Suppressor macrophage treated with lipopolysaccharide for 1 hour (primary cell): ENCODE measurements around the gene TMED3.
"Not testable (repeated sequence)": the region's sequence is repeated elsewhere in the genome, so short reads cannot be mapped to it uniquely, and the experiment has no call there.

Source experiments
- DNase-seq, 3 donors: peaks; one replicate each; pipeline ENCODE4 v3.0.0-alpha.2; 2020 to 2022

Gene TMED3

GRCh38 chr15:79319973-79320372 is 9.1 kb downstream of the TMED3 start:
- DNase-seq, result not testable (repeated sequence)

DNA sequence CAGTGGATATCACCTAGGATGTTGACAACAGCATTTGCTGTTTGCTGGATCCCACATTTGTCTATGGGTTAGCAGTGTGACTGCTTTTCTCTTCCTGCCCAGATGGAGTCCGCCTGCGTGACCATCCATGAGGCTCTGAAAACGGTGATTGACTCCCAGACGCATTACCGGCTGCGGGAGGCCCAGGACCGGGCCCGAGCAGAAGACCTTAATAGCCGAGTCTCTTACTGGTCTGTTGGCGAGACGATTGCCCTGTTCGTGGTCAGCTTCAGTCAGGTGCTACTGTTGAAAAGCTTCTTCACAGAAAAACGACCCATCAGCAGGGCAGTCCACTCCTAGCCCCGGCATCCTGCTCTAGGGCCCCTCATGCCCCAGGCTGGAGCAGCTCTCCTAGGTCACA is 11.0 kb downstream of the TMED3 start:
- DNase-seq, result no peak

DNA sequence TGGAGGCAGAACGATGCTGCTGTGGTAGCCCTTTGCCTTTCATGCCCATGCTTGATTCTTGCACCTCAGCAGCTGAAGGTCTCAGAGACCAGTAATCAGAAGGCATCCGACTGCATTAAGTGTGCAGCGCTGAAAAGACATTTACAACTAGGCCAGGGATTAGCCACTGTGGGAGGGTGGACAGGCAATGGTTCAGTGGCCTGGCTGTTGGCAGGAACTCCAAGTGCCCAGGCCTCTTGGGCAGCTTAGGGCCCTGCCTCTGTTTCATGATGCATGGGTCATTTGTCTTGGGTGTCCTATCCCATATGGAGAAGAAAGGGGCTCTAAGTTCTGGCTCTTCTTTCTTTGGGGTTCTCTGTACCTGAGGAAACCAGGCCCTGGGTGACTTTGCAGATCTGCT is 11.4 kb downstream of the TMED3 start:
- DNase-seq, result no peak

GRCh38 chr15:79322945-79323344 is 12.0 kb downstream of the TMED3 start:
- no peak for DNase-seq

GRCh38 chr15:79329171-79329611 is 18.3 kb downstream of the TMED3 start:
- DNase-seq, result peak; percentile 74 to 85 (median 83)

DNA sequence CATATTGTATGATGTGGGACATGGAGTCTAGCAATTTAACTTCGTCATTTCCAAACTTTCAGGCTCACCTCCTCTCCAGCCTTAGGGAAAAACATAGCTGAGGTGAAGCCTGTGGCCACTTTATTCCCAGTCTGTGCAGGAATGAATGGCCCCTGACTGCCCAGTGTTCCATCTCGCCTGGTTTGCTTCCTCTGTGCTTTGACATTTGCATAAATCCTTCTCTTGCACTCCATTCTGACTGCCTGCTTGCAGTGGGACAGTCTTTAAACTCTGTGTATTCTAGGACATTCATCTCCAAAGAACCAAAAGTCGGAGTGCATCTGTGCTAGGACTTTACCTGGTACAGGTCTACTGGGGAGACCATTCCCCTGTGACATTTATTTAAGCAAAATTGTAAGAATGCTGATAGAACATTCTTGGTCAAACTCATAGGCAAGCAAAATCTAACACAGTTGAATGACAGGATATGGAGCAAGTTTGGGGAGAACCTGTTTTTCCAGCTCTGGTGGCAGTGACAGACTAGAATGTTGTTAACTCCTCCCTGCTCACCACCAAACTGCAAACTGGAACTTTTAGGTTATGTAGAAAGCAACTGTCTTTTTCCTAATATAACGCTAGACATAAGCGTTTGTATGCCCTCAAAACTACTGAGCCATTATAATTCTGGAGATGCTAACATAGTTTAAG is 22.1 kb downstream of the TMED3 start:
- DNase-seq, result no peak

- DNase-seq, result no peak
Measured at GRCh38 chr15:79337591-79337990, 26.7 kb downstream of the TMED3 start.

DNA sequence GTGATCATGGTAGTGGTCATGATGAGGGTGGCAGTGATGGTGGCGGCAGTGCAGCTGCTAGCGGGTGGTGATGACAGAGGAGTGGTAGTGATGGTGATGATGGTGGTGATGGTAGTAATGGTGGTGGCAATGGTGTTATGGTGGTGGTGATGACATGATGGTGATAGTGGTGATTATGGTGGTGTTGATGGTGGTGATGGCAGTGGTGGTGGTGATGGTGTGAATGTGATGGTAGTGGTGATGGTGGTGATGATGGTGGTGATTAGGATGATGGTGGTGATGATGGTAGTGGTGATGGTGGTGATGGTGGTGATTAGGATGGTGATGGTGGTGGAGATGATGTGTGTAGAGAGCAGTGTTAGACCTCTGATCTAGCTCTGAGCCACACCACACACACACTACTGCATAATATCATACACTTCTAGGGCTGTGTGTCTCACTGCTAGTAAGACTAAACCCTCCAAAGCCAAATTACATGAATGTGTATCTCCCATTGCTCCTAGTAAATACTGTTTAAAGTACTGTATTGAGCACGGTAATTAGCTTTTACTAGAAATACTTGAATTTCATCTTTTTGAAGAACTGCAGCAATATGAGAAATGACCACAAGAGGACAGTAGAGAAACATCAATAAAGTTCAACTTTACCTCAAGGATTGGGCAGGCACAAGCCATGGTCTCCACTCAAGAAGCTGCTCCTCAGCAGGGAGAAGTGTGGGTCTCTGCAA is 28.8 kb downstream of the TMED3 start:
- DNase-seq, result peak; percentile 53 to 75 (median 72)

GRCh38 chr15:79340315-79340602 is 29.3 kb downstream of the TMED3 start:
- DNase-seq, result no peak

DNA sequence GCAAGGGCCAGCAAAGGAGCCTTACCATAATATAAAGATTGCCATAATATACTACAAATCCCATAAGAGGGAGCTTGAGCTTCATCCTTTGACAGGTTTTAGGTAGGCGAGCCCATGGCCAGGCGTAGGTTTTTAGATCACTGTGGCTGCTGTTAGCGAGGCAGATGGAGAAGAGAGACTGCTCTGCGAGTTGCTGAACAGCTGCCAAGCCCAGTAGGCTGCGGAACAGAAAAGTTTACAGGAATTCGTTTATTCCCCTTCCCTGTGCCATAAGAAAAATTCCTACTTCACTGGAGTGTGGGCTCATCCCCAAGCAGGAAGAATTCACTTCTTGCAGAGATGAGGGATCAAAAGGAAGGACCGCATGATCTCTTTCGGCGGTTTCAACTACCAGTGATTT is 30.5 kb downstream of the TMED3 start:
- no peak for DNase-seq

DNA sequence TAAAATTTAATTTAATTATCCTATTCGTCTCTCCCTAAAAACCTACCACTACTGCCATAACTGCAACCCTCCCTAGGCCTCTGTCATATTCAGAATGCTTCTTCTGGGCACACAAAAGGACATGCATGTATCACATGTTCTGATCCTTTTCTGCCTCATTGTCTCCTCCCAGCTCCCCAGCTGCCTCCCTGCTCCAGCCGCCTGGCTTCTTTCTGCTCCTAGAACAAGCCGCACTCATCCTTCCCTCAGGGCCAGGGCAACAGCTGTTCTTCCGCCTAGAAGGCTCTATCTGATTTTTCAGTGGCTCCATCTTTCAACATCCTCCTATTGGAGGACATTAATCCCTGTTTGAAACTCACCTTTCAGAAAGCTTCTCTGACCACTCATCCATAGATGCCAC is 38.6 kb downstream of the TMED3 start:
- no peak for DNase-seq

- DNase-seq, result no peak
Measured at GRCh38 chr15:79352206-79352605, 41.3 kb downstream of the TMED3 start.

GRCh38 chr15:79357566-79357965 is 46.7 kb downstream of the TMED3 start:
- peak; percentile 45 to 53 (median 47) for DNase-seq

DNA sequence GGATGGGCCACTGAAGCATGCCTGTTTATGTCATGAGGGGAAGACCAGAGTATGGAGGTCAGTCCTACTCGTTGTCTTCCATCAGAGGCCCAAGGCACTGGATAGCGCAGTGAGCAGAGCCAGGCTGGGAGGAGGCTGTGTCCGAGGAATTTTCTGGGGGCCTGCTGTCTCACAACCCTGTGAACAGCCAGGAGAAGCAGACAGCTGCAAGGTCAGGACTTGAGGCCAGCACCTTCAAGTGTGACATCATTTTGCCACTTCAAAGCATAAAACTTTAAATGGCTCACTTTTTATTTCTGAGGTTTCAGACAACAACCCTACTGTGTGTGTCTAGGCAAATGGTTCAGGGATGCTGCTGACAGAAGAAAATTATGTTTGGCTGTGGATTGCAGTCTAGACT is 47.2 kb downstream of the TMED3 start:
- no peak for DNase-seq

DNA sequence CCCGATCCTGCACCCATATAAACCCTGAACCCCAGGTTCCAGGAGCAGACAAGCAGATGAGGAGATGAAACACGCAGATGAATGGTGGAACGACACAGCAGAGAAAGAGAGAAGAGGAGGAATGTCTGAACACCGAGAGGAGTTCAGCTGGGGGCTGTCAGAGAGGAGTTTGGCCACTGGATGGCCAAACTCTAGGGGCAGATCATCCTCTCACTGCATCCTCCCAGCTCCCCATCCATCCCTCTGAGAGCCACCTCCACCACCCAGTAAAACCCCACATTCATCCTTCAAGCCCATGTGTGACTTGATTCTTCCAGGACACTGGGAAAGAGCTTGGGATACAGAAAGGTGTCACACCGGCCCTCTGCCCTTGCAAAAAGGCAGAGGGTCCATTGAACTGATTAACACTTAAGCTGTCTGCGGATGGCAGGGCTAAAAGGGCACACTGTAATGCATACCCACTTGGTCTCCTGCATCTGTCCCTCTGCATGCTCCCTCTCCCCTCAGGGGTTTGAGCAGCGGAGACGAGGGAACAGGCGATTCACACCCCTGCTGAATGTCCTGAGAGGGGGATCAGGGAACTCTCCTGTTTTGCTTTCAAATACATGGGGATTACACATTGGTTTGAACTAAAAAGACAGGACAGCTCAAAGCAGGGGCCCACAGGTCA is 53.8 kb downstream of the TMED3 start:
- DNase-seq, result no peak

DNA sequence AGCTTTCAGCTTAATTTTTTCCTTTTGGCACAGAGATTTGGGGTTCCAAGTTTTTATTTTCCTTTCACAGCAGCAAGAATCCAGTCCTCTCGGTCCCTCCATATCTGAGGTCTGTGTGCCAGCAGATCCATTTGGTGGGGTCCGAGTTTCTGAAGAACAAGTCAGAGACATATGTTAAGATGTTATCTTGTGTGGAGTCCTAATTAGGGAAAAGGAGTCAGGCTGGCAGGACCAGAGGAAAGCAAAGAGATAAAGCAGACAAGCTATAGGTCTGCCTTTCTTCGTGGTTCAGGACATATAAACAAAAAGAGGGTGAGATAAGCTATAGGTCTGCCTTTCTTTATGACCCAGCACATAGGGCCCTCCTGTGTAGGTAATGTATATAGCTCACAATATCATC is 54.9 kb downstream of the TMED3 start:
- no peak for DNase-seq

- no peak for DNase-seq
Measured at GRCh38 chr15:79366691-79367090, 55.8 kb downstream of the TMED3 start.

DNA sequence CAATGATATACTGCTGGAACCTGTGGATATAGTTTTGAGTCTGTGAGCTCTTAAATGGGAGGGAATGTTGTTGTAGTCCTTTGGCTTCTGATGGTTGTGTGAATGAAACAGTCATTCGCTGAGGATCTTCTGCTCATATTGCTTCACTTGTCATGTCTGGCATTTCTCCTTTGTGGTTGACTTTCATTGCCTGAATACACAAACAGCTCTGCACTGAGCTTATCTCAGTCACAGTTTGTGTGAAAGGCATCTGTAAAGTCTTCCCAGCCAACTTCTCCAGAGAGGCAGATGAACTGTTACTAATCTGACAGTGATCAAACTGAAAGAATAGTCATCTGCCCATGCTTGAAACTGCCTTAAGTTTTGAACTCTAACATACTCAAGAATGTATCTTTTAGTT is 59.8 kb downstream of the TMED3 start:
- no peak for DNase-seq

DNA sequence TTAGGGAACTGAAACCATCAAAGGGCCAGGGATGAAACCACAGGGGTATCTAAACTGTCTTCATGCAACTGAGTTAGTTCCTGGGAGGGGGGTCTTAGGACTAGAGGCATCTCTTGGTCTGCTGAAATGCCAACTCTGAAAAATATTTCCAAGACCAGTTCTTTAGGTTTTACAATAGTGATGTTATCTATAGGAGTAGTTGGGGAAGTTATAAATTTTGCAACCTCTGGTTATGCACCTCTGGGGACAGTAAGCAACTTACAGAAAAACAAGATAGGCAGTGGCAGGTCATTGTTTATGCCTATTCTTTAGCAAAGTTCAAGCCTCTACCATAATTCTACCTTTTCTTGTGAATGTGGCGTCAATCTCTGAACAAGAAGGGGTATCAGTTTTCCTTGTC is 60.7 kb downstream of the TMED3 start:
- DNase-seq, result no peak

DNA sequence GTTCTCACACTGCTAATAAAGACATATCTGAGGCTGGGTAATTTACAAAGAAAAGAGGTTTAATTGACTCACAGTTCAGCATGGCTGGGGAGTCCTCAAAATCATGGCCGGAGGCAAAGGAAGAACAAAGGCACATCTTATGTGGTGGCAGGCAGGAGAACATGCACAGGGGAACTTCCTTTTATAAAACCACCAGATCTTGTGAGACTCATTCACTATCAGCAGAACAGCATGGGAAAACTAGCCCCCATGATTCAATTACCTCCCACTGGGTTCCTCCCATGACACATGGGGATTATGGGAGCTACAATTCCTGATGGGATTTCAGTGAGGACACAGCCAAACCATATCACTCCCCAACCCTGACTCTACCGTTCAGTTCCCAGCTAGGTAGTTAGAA is 61.5 kb downstream of the TMED3 start:
- DNase-seq, result peak in 1 of 3 donors; percentile 29
